SK-N-DZ (cell line): Measurements from ENCODE around the gene SLC35G3.
"Not testable (repeated sequence)": the region's sequence is repeated elsewhere in the genome, so short reads cannot be mapped to it uniquely, and the experiment has no call there.

Source experiments
- DNase-seq: peaks from one replicate; pipeline ENCODE4 v3.0.0-alpha.2; 2015; ENCODE audit warnings: low spot score

Gene SLC35G3

GRCh38 chr17:35210741-35211140 lies 16.5 kb upstream of the SLC35G3 start:
- DNase-seq = no peak

DNA sequence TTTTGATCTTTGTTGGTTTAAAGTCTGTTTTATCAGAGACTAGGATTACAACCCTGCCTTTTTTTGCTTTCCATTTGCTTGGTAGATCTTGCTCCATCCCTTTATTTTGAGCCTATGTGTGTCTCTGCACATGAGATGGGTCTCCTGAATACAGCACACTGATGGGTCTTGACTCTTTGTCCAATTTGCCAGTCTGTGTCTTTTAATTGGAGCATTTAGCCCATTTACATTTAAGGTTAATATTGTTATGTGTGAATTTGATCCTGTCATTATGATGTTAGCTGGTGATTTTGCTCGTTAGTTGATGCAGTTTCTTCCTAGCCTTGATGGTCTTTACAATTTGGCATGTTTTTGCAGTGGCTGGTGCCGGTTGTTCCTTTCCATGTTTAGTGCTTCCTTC lies 8.4 kb upstream of the SLC35G3 start:
- DNase-seq = not testable (repeated sequence)

DNA sequence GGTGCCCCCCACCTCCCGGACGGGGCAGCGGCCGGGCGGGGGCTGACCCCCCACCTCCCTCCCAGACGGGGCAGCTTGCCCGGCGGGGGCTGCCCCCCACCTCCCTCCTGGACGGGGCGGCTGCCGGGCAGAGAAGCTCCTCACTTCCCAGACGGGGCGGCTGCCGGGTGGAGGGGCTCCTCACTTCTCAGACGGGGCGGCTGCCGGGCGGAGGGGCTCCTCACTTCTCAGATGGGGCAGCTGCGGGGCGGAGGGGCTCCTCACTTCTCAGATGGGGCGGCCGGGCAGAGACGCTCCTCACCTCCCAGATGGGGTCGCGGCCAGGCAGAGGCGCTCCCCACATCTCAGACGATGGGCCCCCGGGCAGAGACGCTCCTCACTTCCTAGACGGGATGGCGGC lies 869 bp upstream of the SLC35G3 start:
- DNase-seq = not testable (repeated sequence)

- DNase-seq = no peak
These were observed 1.5 kb downstream of the SLC35G3 start for GRCh38 chr17:35192708-35193107.

- no peak for DNase-seq
These were observed 3.0 kb downstream of the SLC35G3 start for GRCh38 chr17:35191001-35191695.

DNA sequence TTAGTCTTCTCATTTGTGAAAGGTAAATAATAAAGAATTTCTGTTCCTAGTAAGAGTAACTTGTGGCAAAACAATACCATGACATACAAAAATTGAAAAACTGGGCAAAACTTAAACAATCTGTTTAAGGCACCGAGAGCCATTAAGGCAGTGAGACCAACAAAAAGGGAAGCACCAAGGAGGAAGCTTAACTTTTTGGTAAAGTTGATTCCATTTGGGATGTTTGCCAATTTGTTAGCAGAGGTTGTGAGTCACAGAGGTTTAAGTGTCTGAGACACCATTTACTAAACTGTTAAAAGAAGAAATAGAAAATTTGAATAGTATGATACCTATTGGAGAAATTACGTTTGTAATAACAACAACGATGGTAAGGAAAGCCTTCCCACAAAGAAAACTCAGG lies 4.9 kb downstream of the SLC35G3 start:
- no peak for DNase-seq

- DNase-seq = no peak
These were observed 6.1 kb downstream of the SLC35G3 start for GRCh38 chr17:35188111-35188510.

DNA sequence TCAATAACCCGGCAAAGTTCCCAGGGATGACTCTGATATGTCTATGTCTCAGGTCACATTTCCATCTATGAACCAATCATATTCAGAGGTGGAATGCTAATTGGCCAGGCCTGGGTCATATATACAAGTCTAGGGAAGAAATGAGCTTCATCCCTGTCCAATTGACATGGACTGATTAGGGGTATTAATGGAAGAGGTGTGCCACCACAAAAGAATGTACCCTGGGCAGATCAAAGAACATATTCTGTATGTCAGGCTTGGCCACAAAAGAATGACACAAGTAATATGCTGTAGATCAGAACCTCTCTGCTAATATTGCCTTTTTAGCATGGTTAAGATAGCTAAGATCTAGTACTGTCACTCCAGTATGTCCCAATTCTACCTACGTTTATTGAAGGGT lies 6.7 kb downstream of the SLC35G3 start:
- no peak for DNase-seq

DNA sequence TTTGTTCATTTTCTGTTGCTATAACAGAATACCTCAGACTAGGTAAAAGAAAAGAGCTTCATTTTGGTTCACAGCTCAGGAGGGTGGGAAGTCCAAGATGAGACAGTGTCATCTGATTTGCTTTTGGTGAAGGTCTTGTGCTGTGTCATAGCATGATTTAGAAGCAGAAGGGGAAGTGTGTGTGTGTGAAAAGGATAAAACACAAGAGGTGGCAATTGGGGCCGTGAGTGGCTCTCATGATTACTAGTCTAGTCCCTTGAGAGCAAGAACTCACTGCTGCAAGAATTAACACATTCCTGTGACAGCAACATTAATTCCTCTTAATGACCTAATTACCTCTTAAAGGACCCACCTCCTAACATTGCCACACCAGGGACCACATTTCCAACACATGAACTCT lies 8.3 kb downstream of the SLC35G3 start:
- no peak for DNase-seq

DNA sequence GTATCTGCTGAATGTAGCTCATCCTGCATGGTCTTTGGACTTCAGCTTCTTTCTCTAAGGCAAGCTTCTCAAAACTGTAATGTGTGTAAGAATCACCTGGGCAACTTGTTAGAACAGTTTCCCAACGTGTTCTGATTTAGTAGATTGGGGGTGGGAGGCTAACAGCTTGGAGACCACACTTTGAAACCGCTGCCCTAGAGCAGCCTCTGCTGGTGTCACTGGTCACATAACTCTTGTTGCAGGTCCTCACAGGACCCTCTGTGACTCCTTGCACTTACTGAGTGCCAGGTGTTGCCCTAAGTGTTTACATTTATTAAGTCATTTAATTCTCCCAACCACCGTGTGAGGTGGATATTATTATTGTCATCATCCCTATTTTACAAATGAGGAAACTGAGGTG lies 9.9 kb downstream of the SLC35G3 start:
- no peak for DNase-seq

GRCh38 chr17:35183332-35183731 lies 10.9 kb downstream of the SLC35G3 start:
- no peak for DNase-seq

GRCh38 chr17:35179379-35179778 lies 14.8 kb downstream of the SLC35G3 start:
- DNase-seq = not testable (repeated sequence)

GRCh38 chr17:35176897-35177296 lies 17.3 kb downstream of the SLC35G3 start:
- DNase-seq = no peak

DNA sequence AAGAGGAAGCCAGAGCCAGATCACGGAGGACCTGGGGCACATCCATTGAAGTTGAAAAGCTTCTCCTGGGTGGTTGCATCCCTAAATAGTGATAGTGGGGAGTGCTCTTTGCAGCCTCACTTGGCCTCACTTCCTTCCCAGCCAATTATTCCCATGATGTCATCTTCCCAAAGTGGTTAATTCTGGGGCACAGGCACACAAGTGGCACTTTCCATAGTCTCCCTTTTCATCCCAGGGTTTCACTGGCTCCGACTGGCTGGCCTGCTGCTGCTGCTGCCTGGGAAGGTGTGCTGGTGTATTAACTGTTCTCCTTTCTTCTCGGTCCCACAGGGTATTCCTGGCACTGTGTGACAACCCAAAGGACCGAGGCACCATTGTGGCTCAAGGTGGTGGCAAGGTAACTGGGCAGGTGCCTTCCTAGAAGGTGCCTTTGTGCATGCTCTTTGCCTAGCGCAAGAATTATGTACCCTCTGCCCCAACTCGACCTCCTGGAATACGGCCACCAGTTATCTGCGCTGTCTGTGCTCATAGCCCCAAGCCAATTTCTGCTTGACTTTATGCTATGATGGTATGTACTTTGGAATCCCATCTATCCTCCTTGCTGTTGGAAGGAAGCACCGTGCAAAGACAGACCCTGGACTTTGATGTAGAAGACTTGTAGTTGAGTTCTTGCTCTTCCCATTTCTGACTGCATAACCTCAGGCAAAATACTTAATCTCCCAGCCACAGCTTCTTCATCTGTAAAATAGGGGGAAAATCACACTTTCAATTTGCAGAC lies 18.4 kb downstream of the SLC35G3 start:
- no peak for DNase-seq

DNA sequence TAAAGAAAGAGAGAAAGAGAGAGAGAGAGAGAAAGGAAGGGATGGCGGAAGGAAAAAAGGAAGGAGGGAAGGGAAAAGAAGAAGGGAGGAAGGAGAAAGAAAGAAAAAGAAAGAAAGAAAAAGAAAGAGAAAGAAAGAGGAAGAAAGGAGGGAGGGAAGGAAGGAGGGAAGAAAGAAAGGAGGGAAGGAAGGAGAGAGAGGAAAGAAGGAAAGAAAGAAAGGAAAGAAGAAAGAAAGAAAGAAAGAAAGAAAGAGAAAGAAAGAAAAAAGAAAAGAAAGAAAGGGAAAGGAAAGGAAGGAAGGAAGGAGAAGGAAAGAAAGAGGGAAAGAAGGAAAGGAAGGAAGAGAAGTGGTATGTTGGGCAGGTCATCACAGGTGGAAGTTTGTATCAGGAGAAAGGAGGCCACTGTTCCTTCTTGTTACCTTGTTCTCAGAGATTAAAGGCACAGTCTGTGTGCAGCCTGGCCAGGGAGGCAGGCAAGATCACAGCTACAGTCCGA lies 19.3 kb downstream of the SLC35G3 start:
- DNase-seq = no peak

DNA sequence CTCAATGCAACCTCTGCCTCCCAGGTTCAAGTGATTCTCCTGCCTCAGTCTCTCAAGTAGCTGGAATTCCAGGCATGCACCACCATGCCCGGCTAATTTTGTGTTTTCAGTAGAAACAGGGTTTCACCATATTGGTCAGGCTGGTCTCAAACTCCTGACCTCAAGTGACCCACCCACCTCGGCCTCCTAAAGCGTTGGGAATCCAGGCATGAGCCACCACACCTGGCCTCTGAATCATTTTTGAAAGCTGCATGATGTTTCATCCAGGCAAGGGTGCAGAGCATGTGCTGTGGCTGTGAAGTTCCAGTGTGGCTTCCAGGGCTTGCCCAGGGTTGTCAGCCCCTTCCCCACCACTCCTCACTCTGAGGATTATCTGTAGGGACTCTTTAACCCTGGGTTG lies 21.9 kb downstream of the SLC35G3 start:
- not testable (repeated sequence) for DNase-seq

- no peak for DNase-seq
These were observed 22.4 kb downstream of the SLC35G3 start for GRCh38 chr17:35171834-35172233.

- no peak for DNase-seq
These were observed 23.0 kb downstream of the SLC35G3 start for GRCh38 chr17:35170968-35171771.

- DNase-seq = no peak
These were observed 24.3 kb downstream of the SLC35G3 start for GRCh38 chr17:35169835-35170363.

DNA sequence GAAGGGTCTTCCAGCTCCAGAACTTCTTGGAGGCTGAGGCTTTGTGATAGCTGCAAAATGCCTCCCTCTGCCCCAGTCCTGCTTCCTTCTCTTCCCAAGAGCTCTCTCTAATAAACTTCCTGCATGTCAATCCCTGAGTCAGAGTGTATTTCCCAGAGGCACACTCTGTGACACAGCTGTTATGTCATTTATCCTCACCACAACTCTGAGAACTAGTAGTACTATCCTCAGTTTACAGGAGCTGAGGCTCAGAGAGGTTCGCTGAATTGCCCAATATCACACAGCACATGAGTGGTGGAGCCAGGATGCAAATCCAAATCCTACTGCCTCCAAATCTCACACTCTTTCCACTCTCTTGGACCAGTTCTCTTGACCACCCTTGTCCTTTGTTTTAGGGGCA lies 26.5 kb downstream of the SLC35G3 start:
- no peak for DNase-seq

DNA sequence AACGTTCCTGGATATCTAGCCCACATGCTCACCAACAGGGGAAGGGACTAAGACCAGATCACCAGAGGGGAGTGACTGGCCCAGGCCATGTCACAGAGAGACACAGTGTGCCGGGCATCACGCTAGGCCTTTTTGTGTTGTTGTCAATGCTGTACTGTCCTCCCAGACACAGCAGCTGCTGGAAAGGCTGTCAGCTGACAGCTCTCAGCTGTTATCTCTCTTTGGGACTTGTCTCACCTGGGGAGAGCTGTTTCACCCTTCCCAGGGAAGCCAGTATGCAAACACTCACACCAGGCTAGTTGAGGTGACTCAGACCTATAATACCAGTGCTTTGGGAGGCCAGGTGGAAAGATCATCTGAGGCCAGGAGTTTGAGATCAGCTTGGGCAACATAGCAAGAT lies 27.1 kb downstream of the SLC35G3 start:
- no peak for DNase-seq

DNA sequence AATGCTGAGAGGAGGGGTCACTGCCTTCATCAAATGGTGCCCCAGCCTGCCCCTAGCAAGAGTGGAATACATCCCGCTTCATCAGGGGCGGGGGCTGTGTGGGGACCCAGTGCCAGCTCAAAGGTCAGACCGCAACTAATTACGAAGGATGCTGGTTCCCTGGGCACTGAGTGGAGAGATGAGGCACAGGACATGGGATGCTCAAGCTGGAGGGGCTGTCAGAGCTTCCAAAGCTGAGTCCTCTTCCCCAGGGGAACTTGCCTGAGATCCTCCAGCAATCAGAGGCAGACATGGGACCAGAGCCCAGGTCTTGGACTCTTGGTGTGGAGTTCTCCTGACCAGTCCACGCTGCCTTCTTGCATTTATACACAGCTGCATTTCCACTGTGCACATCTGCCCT lies 27.7 kb downstream of the SLC35G3 start:
- DNase-seq = no peak
